ENCODE measurements around the gene CRYBG2. TPM values are rescaled to one million over a fixed set of nuclear protein-coding genes. Genes with fewer than 3 reads are reported as not detected.

CRYBG2 gene
- total RNA-seq, 1 donor from 2014 or later: 6.9 TPM

GRCh38 chr1:26276432-26276838 lies 77.5 kb downstream of the CRYBG2 start:
- Histone ChIP-seq H3K27me3 (no peaks in the 10 kb centered on the region), H3K36me3 (peaks cover 8% of the 10 kb centered on the region), H3K9me3 (no peaks in the 10 kb centered on the region), H3K4me3 (no peak overlapping the region), H3K4me1 (peaks cover 54% of the 10 kb centered on the region), H3K27ac (peak overlapping the region; percentile 89)
- ATAC-seq (no peak), DNase-seq (no peak)
- no peak for TF ChIP-seq CTCF (IDR thresholded peaks at IDR 0.05)
- intact Hi-C loops (cut with DNase I): loop anchor here (5.0 kb wide), 1 partner anchor 46 kb away; no protein-coding TSS in a partner anchor

GRCh38 chr1:26275580-26276431 lies 78.1 kb downstream of the CRYBG2 start:
- intact Hi-C loops (cut with DNase I): loop anchor here (5.0 kb wide), 1 partner anchor 46 kb away; no protein-coding TSS in a partner anchor
- peak overlapping the region; percentile 89 for H3K27ac ChIP-seq
- peak; percentile 78 for TF ChIP-seq CTCF (IDR thresholded peaks at IDR 0.05)
- H3K4me1 ChIP-seq: peaks cover 49% of the 10 kb centered on the region
- peaks cover 10% of the 10 kb centered on the region for H3K36me3 ChIP-seq
- no peaks in the 10 kb centered on the region for H3K9me3 ChIP-seq
- no peaks in the 10 kb centered on the region for H3K27me3 ChIP-seq
- H3K4me3 ChIP-seq: no peak overlapping the region
- peak; percentile 85 for DNase-seq
- ATAC-seq: peak; percentile 77

GRCh38 chr1:26274801-26275425 lies 79.0 kb downstream of the CRYBG2 start:
- Histone ChIP-seq H3K4me1 (peaks cover 49% of the 10 kb centered on the region), H3K27ac (peak overlapping the region; percentile 89), H3K9me3 (no peaks in the 10 kb centered on the region), H3K36me3 (peaks cover 18% of the 10 kb centered on the region), H3K27me3 (no peaks in the 10 kb centered on the region), H3K4me3 (no peak overlapping the region)
- intact Hi-C loops (cut with DNase I): loop anchor here (5.0 kb wide), 1 partner anchor 47 kb away; no protein-coding TSS in a partner anchor
- ATAC-seq: peak; percentile 24
- TF ChIP-seq CTCF (IDR thresholded peaks at IDR 0.05): no peak
- DNase-seq: no peak

Other genes starting within 250 kb of the CRYBG2 start
- gene PDIK1L, start 242.3 kb downstream of the CRYBG2 start, total RNA-seq: 11.4 TPM
- 6.9 TPM for gene FAM110D, start 195.1 kb downstream of the CRYBG2 start, total RNA-seq
- gene C1orf232, start 185.2 kb downstream of the CRYBG2 start, total RNA-seq: not detected
- 22.6 TPM for gene ZNF593, start 184.2 kb downstream of the CRYBG2 start, total RNA-seq
- gene ZNF593OS, start 182.3 kb downstream of the CRYBG2 start, total RNA-seq: not detected
- gene CNKSR1, start 176.6 kb downstream of the CRYBG2 start, total RNA-seq: 21.6 TPM
- gene CATSPER4, start 163.5 kb downstream of the CRYBG2 start, total RNA-seq: not detected
- gene CEP85, start 119.9 kb downstream of the CRYBG2 start, total RNA-seq: 10.3 TPM
- 169 TPM for gene SH3BGRL3, start 74.0 kb downstream of the CRYBG2 start, total RNA-seq
- gene UBXN11, start 47.5 kb downstream of the CRYBG2 start, total RNA-seq: 37.0 TPM
- 348 TPM for gene CD52, start 36.2 kb downstream of the CRYBG2 start, total RNA-seq
- 1.1 TPM for gene ZNF683, start 18.6 kb upstream of the CRYBG2 start, total RNA-seq
- not detected for gene LIN28A, start 56.7 kb upstream of the CRYBG2 start, total RNA-seq
- gene DHDDS, start 78.2 kb upstream of the CRYBG2 start, total RNA-seq: 41.1 TPM
- gene HMGN2, start 118.3 kb upstream of the CRYBG2 start, total RNA-seq: 298 TPM
- gene RPS6KA1, start 175.6 kb upstream of the CRYBG2 start, total RNA-seq: 124 TPM